Measurements from ENCODE around the gene BRAF.
"Not testable (repeated sequence)": the region's sequence is repeated elsewhere in the genome, so short reads cannot be mapped to it uniquely, and the experiment has no call there.

The BRAF gene

GRCh38 chr7:140677496-140677895, 247.2 kb downstream of the BRAF start:
- DNase-seq: no peak

GRCh38 chr7:140676956-140677355, 247.8 kb downstream of the BRAF start:
- not testable (repeated sequence) for DNase-seq

GRCh38 chr7:140676306-140676705, 248.4 kb downstream of the BRAF start:
- no peak for DNase-seq

- DNase-seq: no peak
These were observed 249.0 kb downstream of the BRAF start for GRCh38 chr7:140675726-140676125.

- DNase-seq: no peak
These were observed 249.6 kb downstream of the BRAF start for GRCh38 chr7:140674899-140675701.

- no peak for DNase-seq
These were observed 250.4 kb downstream of the BRAF start for GRCh38 chr7:140674356-140674800.

- DNase-seq: no peak
These were observed 251.0 kb downstream of the BRAF start for GRCh38 chr7:140673774-140674155.

- peak; percentile 65 for DNase-seq
These were observed 251.5 kb downstream of the BRAF start for GRCh38 chr7:140673063-140673773.

GRCh38 chr7:140672382-140673062, 252.2 kb downstream of the BRAF start, which contains the start of gene ADCK2:
Gene ADCK2 (plus strand): TSS chr7:140672945. CDS start chr7:140673331, 386 bp downstream.
- DNase-seq: peak; percentile 69

GRCh38 chr7:140671966-140672365, 252.8 kb downstream of the BRAF start:
- no peak for DNase-seq

GRCh38 chr7:140670343-140670935, 254.3 kb downstream of the BRAF start:
- no peak for DNase-seq

- DNase-seq: not testable (repeated sequence)
These were observed 254.9 kb downstream of the BRAF start for GRCh38 chr7:140669862-140670261.

GRCh38 chr7:140669352-140669751, 255.4 kb downstream of the BRAF start:
- no peak for DNase-seq

All from activated CD4-positive, alpha-beta T cell treated with anti-CD3 and anti-CD28 coated beads for 48 hours (primary cell).